Esophagus muscularis mucosa (tissue), 3 donors: ENCODE results near the gene TRPC4AP.

Experiments used
- POLR2A ChIP-seq: fragments of 450-650 bp; IDR thresholded peaks from one replicate; pipeline ENCODE4 v1.6.1; 2017; ENCODE audit warnings: antibody characterized with exemption, moderate library complexity, mild to moderate bottlenecking, low read depth
- TF ChIP-seq, protein P1 (sequence below), 3 experiments: fragments of 200-600 bp in 2 of 3; fragments of 450-650 bp in 1 of 3; sonication (generic) in 2 of 3; IDR thresholded peaks; one replicate each; pipeline ENCODE4 v1.5.1; 2017 to 2019; ENCODE audit warnings: antibody characterized with exemption in 3 of 3, mild to moderate bottlenecking in 2 of 3, moderate library complexity in 1 of 3

GRCh38 chr20:35104685-35105295, 12.2 kb upstream of the TRPC4AP start:
- TF ChIP-seq, protein P1, sequence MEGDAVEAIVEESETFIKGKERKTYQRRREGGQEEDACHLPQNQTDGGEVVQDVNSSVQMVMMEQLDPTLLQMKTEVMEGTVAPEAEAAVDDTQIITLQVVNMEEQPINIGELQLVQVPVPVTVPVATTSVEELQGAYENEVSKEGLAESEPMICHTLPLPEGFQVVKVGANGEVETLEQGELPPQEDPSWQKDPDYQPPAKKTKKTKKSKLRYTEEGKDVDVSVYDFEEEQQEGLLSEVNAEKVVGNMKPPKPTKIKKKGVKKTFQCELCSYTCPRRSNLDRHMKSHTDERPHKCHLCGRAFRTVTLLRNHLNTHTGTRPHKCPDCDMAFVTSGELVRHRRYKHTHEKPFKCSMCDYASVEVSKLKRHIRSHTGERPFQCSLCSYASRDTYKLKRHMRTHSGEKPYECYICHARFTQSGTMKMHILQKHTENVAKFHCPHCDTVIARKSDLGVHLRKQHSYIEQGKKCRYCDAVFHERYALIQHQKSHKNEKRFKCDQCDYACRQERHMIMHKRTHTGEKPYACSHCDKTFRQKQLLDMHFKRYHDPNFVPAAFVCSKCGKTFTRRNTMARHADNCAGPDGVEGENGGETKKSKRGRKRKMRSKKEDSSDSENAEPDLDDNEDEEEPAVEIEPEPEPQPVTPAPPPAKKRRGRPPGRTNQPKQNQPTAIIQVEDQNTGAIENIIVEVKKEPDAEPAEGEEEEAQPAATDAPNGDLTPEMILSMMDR (IDR thresholded peaks at IDR 0.05), result no peak
- TF ChIP-seq POLR2A, result no peak
